ENCODE results near the gene UNC93A. TPM values are rescaled to one million over a fixed set of nuclear protein-coding genes. Genes with fewer than 3 reads are reported as not detected.
A peak's percentile ranks its signal among the peaks of the same experiment; 100 is the strongest.

The UNC93A gene
- total RNA-seq, 2 experiments from 2014 or later = not detected

DNA sequence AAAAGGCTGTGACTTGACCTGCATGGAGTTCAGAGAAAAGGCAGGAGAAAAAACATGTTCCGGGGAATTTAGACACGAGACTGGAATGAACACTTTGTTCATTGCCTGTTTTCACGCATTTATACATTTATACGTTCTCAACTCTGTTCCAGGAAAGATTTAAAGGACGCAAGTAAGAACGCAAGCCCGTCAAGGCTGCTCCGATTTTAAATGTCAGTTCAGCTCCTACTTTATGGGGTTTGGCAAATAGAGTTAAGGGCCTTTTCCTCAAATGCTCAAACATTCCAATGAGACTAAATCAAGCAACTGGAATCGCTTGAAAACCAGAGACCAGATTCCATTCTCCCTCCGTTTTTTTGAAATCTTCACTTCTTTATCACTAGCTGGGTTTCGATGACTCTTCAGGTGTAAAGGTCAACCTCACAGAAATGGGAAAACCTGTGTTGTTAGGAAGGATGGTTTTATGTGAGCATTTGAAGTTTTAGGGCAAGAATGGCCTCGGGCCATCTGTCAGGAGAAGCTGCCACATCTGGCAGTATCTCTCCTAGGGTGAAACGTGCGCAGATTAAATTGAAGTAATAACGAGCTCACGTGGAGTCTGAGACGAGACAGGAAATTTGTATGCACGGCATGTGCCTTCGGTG is 58.6 kb downstream of the UNC93A start:
- Mint-ChIP-seq H3K4me1 (ENCODE audit: low read depth) (peaks cover 19% of the 10 kb centered on the region), H3K36me3 (ENCODE audit: low read depth) (peaks cover 2% of the 10 kb centered on the region), H3K9me3 (no peaks in the 10 kb centered on the region), H3K27ac (peak overlapping the region; percentile 66), H3K27me3 (peaks cover 29% of the 10 kb centered on the region), H3K4me3 (peak overlapping the region; percentile 72)
- ChIA-PET CTCF (interaction anchor here (1.2 kb wide), 1 partner anchor 9 kb away, joined by 3 read pairs; no protein-coding TSS in a partner anchor), POLR2A (interaction anchor here (0.6 kb wide), 1 partner anchor 315 kb away, joined by 4 read pairs; no protein-coding TSS in a partner anchor)
- intact Hi-C loops (cut with micrococcal nuclease) = no loop called here
- DNase-seq (no peak), ATAC-seq (no peak)
- TF ChIP-seq, protein P1, sequence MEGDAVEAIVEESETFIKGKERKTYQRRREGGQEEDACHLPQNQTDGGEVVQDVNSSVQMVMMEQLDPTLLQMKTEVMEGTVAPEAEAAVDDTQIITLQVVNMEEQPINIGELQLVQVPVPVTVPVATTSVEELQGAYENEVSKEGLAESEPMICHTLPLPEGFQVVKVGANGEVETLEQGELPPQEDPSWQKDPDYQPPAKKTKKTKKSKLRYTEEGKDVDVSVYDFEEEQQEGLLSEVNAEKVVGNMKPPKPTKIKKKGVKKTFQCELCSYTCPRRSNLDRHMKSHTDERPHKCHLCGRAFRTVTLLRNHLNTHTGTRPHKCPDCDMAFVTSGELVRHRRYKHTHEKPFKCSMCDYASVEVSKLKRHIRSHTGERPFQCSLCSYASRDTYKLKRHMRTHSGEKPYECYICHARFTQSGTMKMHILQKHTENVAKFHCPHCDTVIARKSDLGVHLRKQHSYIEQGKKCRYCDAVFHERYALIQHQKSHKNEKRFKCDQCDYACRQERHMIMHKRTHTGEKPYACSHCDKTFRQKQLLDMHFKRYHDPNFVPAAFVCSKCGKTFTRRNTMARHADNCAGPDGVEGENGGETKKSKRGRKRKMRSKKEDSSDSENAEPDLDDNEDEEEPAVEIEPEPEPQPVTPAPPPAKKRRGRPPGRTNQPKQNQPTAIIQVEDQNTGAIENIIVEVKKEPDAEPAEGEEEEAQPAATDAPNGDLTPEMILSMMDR (IDR thresholded peaks at IDR 0.05) = no peak

DNA sequence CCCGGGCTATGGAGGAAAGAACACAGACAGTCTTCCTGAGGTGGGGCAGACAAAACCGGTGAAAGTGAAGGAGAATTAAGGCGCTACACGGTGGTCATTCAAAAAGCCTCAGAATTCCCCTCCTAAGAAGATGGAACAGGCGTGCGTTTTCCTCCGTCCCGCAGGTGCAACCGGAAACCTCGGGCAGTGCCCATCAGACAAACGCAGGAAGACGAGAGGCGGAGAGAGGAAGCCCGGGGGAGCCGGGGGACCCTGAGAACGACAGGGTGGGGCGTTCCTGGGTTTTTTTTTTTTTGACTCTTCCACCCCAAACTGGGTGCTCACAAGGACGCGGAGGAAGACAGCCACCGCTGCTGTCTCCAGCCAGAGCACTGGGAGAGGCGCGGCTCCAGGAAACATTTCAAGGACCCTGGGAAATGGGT is 59.2 kb downstream of the UNC93A start:
- TF ChIP-seq, protein P1 (IDR thresholded peaks at IDR 0.05) = no peak
- ATAC-seq = no peak
- Mint-ChIP-seq H3K27me3 (peaks cover 29% of the 10 kb centered on the region), H3K9me3 (no peaks in the 10 kb centered on the region), H3K4me3 (peak overlapping the region; percentile 72), H3K27ac (peak overlapping the region; percentile 66), H3K36me3 (ENCODE audit: low read depth) (peaks cover 2% of the 10 kb centered on the region), H3K4me1 (ENCODE audit: low read depth) (peaks cover 19% of the 10 kb centered on the region)
- DNase-seq = no peak
- CTCF ChIA-PET = interaction anchor here (1.2 kb wide), 1 partner anchor 10 kb away, joined by 3 read pairs; no protein-coding TSS in a partner anchor
- POLR2A ChIA-PET = no interaction called here
- intact Hi-C loops (cut with micrococcal nuclease) = no loop called here

DNA sequence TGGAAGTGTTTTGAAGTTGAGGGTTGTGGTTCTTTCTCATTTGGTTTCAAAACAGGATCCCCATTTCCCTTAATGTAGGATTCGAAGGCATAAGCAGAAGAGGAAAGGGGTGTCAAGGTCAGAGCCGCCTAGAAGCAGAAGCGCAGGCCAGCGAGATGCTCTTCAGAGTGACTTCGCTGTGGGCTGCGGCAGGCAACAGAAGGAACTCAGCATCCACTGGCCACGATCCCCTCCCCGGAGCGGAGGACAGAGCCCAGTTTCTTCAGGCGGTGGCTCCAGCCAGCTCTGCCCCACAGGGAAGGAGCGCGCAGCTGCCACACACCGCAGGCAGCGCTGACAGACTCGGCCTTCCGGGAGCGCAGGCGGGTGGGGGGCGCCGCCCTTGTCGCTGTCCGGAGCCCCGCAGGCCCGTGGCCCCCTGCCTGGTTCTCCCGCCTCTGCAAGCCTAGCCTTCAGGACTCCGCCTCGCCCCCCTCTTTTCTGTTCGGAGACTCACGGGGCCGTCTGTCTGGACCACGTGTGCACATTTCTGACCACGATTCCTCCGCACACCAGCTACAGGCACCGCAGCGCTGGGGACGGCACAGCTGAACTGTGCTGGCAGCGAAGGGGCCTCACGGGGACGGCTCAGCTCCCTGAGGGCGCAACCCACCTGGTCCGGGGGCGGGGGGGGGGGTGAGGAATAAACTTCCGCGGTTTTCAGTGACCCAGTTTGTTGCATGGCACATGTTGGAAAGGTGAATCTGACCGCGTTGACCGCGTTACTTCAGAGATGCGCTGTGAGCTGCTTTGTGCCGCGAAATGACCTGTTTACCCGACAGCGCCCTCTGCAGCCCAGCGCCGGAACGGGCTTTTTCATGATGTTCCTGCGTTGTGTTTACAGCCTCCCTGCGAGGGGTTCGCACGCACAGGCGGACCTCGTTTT is 59.9 kb downstream of the UNC93A start:
- ChIA-PET CTCF (interaction anchor here (0.6 to 2.0 kb wide), 18 partner anchors 8 to 480 kb away, joined by 3 to 16 read pairs (median 4); partner anchors contain the start of gene UNC93A), POLR2A (interaction anchor here (0.6 to 1.2 kb wide), 5 partner anchors 11 to 408 kb away, joined by 3 read pairs; no protein-coding TSS in a partner anchor)
- intact Hi-C loops (cut with micrococcal nuclease) = no loop called here
- Mint-ChIP-seq H3K4me1 (ENCODE audit: low read depth) (peaks cover 19% of the 10 kb centered on the region), H3K4me3 (peak overlapping the region; percentile 72), H3K27ac (peak overlapping the region; percentile 84), H3K36me3 (ENCODE audit: low read depth) (peaks cover 2% of the 10 kb centered on the region), H3K27me3 (peaks cover 32% of the 10 kb centered on the region), H3K9me3 (no peaks in the 10 kb centered on the region)
- peak; percentile 86 for ATAC-seq
- TF ChIP-seq, protein P1 (IDR thresholded peaks at IDR 0.05) = peak; percentile 82
- DNase-seq = peak; percentile 97

DNA sequence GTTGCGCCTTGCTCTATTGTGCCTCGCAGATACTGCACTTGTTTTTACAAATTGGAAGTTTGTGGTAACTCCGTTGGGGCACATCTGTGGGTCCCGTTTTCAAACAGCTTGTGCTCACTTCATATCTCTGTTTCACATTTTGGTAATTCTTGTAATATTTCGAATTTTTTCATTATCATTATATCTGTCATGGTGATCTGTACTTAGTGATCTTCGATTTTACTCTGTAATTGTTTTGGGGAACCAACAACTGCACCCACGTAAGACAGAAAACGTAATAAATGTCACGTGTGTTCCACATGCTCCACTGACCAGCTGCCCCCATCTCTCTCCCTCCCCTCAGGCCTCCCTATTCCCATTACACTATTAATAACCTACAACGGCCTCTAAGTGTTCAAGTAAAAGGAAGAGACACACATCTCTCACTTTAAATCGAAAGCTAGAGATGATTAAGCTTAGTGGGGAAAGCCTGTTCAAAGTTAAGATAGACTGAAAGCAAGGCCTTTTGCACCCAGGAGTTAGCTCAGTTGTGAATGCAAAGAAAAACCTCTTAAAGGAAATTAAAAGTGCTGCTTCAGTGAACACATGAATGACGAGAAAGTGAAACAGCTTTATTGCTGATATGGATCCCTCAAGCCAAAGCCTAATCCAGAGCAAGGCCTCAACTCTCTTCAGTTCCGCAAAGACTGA is 60.7 kb downstream of the UNC93A start:
- Mint-ChIP-seq H3K9me3 (no peaks in the 10 kb centered on the region), H3K27ac (peak overlapping the region; percentile 84), H3K4me1 (ENCODE audit: low read depth) (peaks cover 19% of the 10 kb centered on the region), H3K36me3 (ENCODE audit: low read depth) (peaks cover 2% of the 10 kb centered on the region), H3K4me3 (peak overlapping the region; percentile 72), H3K27me3 (peaks cover 32% of the 10 kb centered on the region)
- CTCF ChIA-PET = interaction anchor here (0.7 to 2.0 kb wide), 15 partner anchors 8 to 479 kb away, joined by 3 to 16 read pairs (median 4); partner anchors contain the start of gene UNC93A
- intact Hi-C loops (cut with micrococcal nuclease) = no loop called here
- POLR2A ChIA-PET = interaction anchor here (0.8 to 1.2 kb wide), 2 partner anchors 257 to 304 kb away, joined by 3 read pairs; no protein-coding TSS in a partner anchor
- TF ChIP-seq, protein P1 (IDR thresholded peaks at IDR 0.05) = peak; percentile 29
- ATAC-seq (peak; percentile 35), DNase-seq (no peak)
